NCI-H1436 (cell line): ENCODE results near the gene ILKAP.

Experiments used
- DNase-seq: peaks from one replicate; lab custom pipeline; 2025; lab: John Stamatoyannopoulos, UW

The ILKAP gene, protein sequence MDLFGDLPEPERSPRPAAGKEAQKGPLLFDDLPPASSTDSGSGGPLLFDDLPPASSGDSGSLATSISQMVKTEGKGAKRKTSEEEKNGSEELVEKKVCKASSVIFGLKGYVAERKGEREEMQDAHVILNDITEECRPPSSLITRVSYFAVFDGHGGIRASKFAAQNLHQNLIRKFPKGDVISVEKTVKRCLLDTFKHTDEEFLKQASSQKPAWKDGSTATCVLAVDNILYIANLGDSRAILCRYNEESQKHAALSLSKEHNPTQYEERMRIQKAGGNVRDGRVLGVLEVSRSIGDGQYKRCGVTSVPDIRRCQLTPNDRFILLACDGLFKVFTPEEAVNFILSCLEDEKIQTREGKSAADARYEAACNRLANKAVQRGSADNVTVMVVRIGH

DNA sequence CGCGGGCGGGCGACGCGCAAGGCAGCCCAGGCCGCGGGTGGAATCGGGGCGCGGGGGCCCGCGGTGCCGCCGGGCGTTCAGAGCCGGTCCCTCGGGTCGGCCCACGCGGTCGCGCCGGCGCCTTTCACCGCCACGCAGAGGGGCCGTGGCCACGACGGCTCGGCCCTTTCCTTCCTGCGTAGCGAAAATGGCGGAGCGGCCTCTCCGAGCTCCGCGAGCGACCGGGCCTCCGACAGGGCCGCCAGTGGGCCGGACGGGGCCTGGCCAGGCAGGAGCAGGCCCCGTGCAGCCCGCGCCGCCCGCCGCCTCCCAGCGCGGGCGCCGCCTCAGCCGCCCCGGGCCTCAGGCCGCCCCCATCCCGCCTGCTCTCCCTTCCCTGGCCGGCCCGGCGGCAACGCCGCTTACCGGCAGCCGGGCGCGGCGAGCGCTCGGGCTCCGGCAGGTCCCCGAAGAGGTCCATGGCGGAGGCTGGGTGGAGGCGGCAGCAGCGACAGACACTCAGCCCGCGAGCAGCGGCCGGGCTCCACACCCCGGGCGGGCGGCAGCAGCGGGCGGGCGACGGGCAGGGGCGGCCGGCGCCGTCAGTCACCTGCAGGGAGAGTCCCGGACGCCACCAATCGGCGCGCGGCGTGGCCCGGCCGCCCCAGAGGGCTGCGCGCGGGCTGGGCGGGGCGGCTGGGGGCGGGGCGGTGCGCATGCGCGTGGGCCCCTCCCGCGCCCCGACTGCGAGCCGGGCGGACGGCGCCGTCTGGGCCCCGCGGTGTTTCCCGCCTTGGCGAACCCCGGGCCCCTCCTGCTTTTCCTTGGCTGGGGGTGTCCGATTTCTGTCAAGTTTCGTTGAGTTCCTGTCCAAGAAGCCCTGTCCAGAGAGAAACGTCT, at the start of gene ILKAP:
TSS of gene ILKAP (minus strand) at position 602 of the 879 bp plus-strand sequence. CDS start at position 460, 142 bp downstream.
- DNase-seq: peak; percentile 87

- no peak for DNase-seq
Measured at GRCh38 chr2:238252766-238253630, 49.5 kb upstream of the ILKAP start.

DNA sequence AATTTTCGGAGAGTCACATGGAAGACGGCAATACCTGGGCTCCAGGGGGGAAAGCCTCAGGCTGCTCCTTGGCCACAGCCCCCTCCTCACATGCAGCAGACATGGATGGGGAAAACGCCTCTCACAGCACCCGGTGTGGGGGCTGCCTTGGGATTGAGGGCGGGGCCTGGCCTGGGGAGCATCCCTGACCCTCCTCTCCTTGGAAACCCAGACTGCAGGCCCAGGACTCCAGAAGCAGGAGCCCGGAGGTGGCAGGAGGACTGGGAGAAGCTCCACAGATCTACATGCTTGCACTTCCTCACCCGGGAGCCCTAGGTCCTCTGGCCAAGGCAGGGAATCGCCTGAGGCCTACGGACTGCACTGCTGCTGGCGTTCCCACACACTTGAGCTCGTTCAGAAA, 48.5 kb upstream of the ILKAP start:
- no peak for DNase-seq

DNA sequence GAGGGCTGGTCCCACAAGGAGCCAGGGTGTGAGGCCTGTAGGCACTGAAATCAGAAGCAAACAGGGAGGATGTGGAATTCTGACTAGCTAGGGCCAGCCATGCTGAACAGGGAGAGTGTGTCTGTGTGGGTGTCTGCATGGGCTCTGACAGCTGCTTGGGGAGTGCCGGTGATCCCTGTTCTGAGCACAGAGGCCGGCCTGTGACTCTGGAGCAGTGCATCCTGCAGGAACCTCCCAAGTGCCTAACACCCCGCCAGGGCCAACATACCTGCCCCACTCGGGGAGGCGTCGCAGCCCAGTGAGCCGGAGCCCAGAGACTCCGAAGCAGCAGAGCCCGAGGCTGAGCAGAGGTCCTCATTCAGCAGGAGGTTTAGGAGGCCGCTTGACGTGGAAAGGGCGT, 47.8 kb upstream of the ILKAP start:
- DNase-seq: no peak

- no peak for DNase-seq
Measured at GRCh38 chr2:238250896-238251295, 47.4 kb upstream of the ILKAP start.

- no peak for DNase-seq
Measured at GRCh38 chr2:238247841-238248453, 44.5 kb upstream of the ILKAP start.

DNA sequence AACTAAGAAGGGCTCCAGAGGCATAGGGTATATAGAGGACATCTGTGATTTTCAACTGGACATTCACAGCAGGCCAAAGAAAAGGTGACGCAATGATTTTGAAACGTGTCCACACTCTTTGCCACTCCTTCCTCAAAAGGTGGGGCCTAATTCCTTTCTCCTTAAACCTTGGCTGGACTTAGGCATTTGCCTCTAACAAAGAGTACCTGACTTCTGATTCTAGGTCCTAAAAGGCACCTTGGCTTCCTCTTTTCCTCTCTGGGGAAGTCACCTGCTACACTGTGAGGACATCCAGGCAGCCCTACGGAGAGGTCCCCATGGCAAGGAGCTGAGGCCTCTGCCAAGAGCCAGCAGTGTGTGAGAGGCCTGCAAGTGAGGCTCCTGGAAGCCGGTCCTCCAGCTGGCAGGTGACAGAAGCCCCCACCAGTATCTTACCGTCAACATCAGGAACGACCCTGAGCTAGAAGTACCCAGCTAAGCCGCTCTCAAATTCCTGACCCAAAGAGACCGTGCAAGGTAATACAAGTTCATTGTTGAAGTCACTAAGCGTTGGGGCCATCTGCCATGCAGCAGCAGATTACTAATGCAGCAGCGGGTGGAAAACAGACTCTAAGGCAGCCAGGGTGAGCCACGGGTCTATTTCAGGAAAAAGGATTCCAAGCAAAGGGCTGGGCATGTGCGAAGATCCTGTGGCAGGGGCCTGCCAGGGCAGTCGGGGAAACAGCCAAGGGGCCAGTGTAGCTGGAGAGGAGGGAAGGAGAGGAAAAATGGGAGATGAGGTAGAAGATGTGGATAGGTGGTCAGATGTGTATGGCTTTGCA, 43.7 kb upstream of the ILKAP start:
- DNase-seq: no peak

DNA sequence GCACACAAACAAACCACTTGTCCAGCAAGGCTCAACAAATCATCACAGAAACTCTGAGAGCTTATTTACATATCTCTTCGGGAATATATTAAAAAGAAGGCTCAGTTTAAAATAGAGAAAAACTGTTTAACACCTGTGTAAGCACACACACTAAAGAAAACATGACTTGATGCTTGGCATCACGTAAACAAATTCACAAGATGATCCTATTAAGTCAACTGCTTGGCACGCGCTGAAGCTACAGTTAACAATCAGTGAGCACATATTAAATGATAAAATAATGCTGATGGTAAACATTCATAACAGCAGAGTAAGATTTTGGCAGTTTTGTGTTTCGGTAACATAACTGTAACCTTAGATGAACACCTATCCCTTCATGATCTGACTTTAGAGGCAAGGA, 40.7 kb upstream of the ILKAP start:
- DNase-seq: no peak

DNA sequence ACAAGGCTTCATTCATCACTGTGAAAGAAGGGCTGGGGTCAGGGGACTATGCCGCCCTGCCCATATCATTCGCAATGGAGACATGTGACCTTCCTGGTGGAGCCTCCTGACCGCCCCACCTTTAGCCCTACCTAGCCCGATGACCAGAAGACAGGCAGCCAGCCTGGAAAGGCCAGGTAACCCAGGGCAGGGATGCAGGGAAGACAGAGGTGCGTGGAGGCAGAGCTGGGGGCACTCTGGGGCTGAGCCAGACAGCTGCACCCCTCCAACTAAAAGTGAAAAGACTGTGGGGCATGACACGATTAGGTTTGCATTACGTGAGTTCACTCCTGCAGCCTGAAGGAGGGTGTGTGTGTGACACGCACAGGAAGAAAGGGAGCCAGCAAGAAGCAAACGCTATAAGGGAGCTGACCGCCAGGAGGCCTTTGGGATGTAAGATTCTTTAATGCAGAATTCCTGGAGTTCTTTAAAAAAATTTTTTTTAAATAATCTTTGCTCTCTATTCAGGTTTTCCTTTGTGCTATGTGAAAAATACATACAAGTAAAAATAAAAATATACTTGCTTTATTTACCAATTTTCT, 40.1 kb upstream of the ILKAP start:
- no peak for DNase-seq

- peak; percentile 71 for DNase-seq
Measured at GRCh38 chr2:238242731-238243495, 39.4 kb upstream of the ILKAP start.

- no peak for DNase-seq
Measured at GRCh38 chr2:238241970-238242369, 38.5 kb upstream of the ILKAP start.

DNA sequence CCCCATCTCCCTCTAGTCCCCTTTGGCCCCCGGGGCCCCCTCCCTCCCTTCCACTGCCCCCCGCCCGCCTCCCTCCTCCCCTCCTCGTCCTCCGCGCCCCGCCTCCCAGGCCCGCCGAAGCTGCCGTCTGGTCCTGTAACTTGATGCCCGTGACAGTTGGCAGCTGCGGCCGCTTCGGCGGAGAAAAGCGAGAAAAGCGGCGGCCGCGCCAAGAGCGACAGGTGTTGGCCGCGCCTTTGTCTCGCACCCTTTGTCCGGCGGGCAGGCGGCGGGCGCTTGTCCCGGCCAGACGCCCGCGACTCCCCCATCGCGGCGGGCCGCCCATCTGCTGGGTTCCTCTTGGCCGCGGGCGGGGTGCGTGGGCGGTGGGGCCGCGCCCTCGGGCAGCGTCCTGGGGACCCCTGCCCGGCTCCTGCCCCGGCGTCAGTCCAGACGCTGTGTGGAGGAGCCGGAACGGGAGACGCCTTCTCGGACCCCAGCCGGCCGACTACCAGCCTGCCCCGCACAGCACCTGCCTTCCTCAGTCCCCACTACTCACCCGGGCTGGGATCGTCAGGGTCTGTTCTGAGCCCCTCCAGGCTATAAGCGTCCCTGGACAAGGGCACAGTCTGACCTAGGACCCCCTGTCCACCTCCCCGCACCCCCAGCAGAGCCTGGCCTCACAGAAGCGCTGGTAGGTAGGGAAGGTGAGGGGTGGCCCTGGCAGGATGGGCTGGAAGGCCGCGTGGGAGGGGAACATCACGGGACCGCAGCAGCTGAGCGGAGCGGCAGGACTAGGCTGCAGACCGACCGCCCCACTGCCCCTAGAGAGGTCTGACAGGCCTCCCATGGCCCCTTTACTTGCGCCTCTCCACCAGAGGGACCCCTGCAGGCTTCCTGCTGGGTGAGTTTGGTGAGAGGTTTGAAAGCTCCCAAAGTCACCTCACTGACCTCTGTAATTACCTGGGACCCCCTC, 37.5 kb upstream of the ILKAP start:
- DNase-seq: peak; percentile 89

GRCh38 chr2:238239863-238240756, 36.6 kb upstream of the ILKAP start, which contains the start of gene HES6:
HES6 (minus strand) TSS chr2:238240038; CDS start chr2:238239905, 133 bp downstream.
- DNase-seq: peak; percentile 92

DNA sequence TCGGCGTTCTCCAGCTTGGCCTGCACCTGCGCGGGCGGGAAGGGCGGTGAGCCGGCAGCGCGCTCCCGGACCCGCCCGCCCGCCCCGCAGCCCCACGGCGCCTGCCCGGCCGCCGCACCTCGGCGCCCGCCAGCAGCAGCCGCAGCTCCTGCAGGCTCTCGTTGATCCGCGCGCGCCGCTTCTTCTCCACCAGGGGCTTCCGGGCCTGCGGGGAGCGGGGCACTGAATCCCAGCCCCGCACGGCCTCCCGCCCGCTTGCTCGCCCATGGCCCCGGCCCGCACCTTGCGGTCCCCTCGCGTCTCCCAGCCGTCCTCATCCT, 36.0 kb upstream of the ILKAP start:
- DNase-seq: no peak

GRCh38 chr2:238238766-238239542, 35.5 kb upstream of the ILKAP start:
- peak; percentile 20 for DNase-seq

GRCh38 chr2:238238311-238238765, 34.8 kb upstream of the ILKAP start:
- DNase-seq: no peak
